DND-41 (cell line): ENCODE data around the gene MAP1A.
A peak's percentile ranks its signal among the peaks of the same experiment; 100 is the strongest.

Experiments
- ATAC-seq: fragments of 200-7000 bp; cut with Tn5 transposase; 3 replicates; pipeline ENCODE4 v1.9.1; 2021; ENCODE audit warnings: low read depth; ENCODE audit not compliant: insufficient read depth
- DNase-seq: peaks from one replicate; pipeline ENCODE4 v3.0.0-alpha.2; 2020
- H2AFZ ChIP-seq: 2 replicates; pipeline ENCODE4 v1.6.0; 2012; ENCODE audit warnings: low read depth, low read length
- H3K27ac ChIP-seq: 2 replicates; pipeline ENCODE4 v1.5.1; 2012; ENCODE audit warnings: low read length, inconsistent platforms
- H3K27me3 ChIP-seq: fragments of 200-600 bp; sonication (generic); 2 replicates; pipeline ENCODE4 v1.6.0; 2012; ENCODE audit warnings: low read length, mild to moderate bottlenecking, inconsistent platforms; ENCODE audit not compliant: insufficient read depth, poor library complexity
- H3K36me3 ChIP-seq: 2 replicates; pipeline ENCODE4 v1.5.1; 2012; ENCODE audit warnings: low read length, inconsistent platforms; ENCODE audit not compliant: insufficient read depth
- H3K4me1 ChIP-seq: 2 replicates; pipeline ENCODE4 v1.5.1; 2012; ENCODE audit warnings: mild to moderate bottlenecking, low read length; ENCODE audit not compliant: insufficient read depth
- H3K4me2 ChIP-seq: 2 replicates; pipeline ENCODE4 v1.6.0; 2012; ENCODE audit warnings: mild to moderate bottlenecking, moderate library complexity, low read length, inconsistent platforms; ENCODE audit not compliant: insufficient read depth
- H3K4me3 ChIP-seq, 2 experiments: fragments of 200-600 bp in 1 of 2; shearing (Covaris generic) in 1 of 2; 2 replicates each; pipeline ENCODE4 v1.5.1; 2012 to 2016; ENCODE audit warnings: inconsistent platforms in 2 of 2, low read length in 2 of 2, mild to moderate bottlenecking in 2 of 2, low read depth in 1 of 2, moderate library complexity in 1 of 2
- H3K79me2 ChIP-seq: 2 replicates; pipeline ENCODE4 v1.6.0; 2012; ENCODE audit warnings: low read length, inconsistent platforms; ENCODE audit not compliant: insufficient read depth
- H3K9ac ChIP-seq: 2 replicates; pipeline ENCODE4 v1.6.0; 2012; ENCODE audit warnings: low read depth, mild to moderate bottlenecking, inconsistent platforms, low read length, moderate library complexity
- H3K9me3 ChIP-seq: 2 replicates; pipeline ENCODE4 v1.5.1; 2012; ENCODE audit warnings: low read length, moderate library complexity, mild to moderate bottlenecking, inconsistent platforms; ENCODE audit not compliant: insufficient read depth, severe bottlenecking
- H4K20me1 ChIP-seq: 2 replicates; pipeline ENCODE4 v1.6.0; 2012; ENCODE audit warnings: low read length; ENCODE audit not compliant: insufficient read depth
- EZH2 ChIP-seq: IDR thresholded peaks from 3 replicates; pipeline ENCODE4 v1.6.1; 2012; ENCODE audit warnings: borderline replicate concordance, low read depth, mild to moderate bottlenecking, moderate library complexity, low read length, inconsistent platforms; ENCODE audit not compliant: severe bottlenecking
- TF ChIP-seq, protein P1 (sequence below): IDR thresholded peaks from 2 replicates; pipeline ENCODE4 v1.5.1; 2012; ENCODE audit warnings: borderline replicate concordance, low read length, moderate library complexity, mild to moderate bottlenecking; ENCODE audit not compliant: poor library complexity, severe bottlenecking; ENCODE audit errors: extremely low read depth

Gene MAP1A

GRCh38 chr15:43528542-43529007 is 11.2 kb downstream of the MAP1A start:
- Histone ChIP-seq H3K79me2 (peaks cover 7% of the 10 kb centered on the region; the same call in 1 of the 2 replicates), H3K36me3 (peaks cover 71% of the 10 kb centered on the region), H2AFZ (no peak overlapping the region), H3K27me3 (no peaks in the 10 kb centered on the region), H4K20me1 (peaks cover 38% of the 10 kb centered on the region; the same call in 1 of the 2 replicates), H3K27ac (no peak overlapping the region), H3K4me1 (no peaks in the 10 kb centered on the region), H3K9ac (no peak overlapping the region), H3K9me3 (no peaks in the 10 kb centered on the region), H3K4me2 (no peak overlapping the region), H3K4me3 (no peak overlapping the region)
- DNase-seq (no peak), ATAC-seq (0 out of 3 replicates have a peak, but pooled peaks have one; percentile 4)
- TF ChIP-seq EZH2 = no peak
- TF ChIP-seq, protein P1, sequence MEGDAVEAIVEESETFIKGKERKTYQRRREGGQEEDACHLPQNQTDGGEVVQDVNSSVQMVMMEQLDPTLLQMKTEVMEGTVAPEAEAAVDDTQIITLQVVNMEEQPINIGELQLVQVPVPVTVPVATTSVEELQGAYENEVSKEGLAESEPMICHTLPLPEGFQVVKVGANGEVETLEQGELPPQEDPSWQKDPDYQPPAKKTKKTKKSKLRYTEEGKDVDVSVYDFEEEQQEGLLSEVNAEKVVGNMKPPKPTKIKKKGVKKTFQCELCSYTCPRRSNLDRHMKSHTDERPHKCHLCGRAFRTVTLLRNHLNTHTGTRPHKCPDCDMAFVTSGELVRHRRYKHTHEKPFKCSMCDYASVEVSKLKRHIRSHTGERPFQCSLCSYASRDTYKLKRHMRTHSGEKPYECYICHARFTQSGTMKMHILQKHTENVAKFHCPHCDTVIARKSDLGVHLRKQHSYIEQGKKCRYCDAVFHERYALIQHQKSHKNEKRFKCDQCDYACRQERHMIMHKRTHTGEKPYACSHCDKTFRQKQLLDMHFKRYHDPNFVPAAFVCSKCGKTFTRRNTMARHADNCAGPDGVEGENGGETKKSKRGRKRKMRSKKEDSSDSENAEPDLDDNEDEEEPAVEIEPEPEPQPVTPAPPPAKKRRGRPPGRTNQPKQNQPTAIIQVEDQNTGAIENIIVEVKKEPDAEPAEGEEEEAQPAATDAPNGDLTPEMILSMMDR = no peak

- ATAC-seq = 0 out of 3 replicates have a peak, but pooled peaks have one; percentile 3
- H3K9me3 ChIP-seq = no peaks in the 10 kb centered on the region
- H3K9ac ChIP-seq = no peak overlapping the region
- peaks cover 65% of the 10 kb centered on the region for H3K36me3 ChIP-seq
- H3K27me3 ChIP-seq = no peaks in the 10 kb centered on the region
- peaks cover 34% of the 10 kb centered on the region; the same call in 1 of the 2 replicates for H4K20me1 ChIP-seq
- no peak overlapping the region for H3K4me3 ChIP-seq
- no peak overlapping the region for H2AFZ ChIP-seq
- no peak for DNase-seq
- no peak overlapping the region for H3K27ac ChIP-seq
- no peak for TF ChIP-seq EZH2
- TF ChIP-seq, protein P1 = no peak
- H3K79me2 ChIP-seq = peaks cover 6% of the 10 kb centered on the region; the same call in 1 of the 2 replicates
- H3K4me2 ChIP-seq = no peak overlapping the region
- H3K4me1 ChIP-seq = no peaks in the 10 kb centered on the region
Observed at GRCh38 chr15:43529141-43529540, 11.7 kb downstream of the MAP1A start.

DNA sequence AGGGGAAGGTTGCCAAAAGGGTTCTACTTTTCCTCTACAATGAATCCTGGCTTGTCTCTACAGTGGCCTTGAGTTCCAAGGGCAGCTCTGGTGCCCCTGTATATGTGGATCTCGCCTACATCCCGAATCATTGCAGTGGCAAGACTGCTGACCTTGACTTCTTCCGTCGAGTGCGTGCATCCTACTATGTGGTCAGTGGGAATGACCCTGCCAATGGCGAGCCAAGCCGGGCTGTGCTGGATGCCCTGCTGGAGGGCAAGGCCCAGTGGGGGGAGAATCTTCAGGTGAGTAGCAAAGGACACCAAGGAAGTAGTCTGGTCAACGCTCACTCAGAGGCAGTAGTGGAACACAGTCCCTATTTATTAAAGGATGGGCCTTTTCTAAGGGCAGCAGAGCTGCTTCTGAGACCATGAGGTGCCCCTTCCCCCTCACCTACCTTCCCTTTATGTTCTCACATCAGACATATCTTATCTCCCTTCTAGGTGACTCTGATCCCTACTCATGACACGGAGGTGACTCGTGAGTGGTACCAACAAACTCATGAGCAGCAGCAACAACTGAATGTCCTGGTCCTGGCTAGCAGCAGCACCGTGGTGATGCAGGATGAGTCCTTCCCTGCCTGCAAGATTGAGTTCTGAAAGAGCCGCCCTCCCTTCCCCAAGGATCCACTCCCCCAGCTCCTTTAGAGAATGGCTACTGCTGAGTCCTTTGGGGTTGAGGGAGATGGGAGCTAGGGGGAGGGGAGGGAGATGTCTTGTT is 12.4 kb downstream of the MAP1A start:
- H3K27me3 ChIP-seq = no peaks in the 10 kb centered on the region
- no peak overlapping the region for H2AFZ ChIP-seq
- no peak overlapping the region for H3K4me3 ChIP-seq
- no peaks in the 10 kb centered on the region for H3K4me1 ChIP-seq
- no peaks in the 10 kb centered on the region for H3K9me3 ChIP-seq
- H3K79me2 ChIP-seq = peaks cover 3% of the 10 kb centered on the region; the same call in 1 of the 2 replicates
- peaks cover 28% of the 10 kb centered on the region; the same call in 1 of the 2 replicates for H4K20me1 ChIP-seq
- H3K36me3 ChIP-seq = peaks cover 61% of the 10 kb centered on the region
- H3K9ac ChIP-seq = no peak overlapping the region
- H3K4me2 ChIP-seq = no peak overlapping the region
- no peak overlapping the region for H3K27ac ChIP-seq
- DNase-seq = no peak
- no peak for ATAC-seq
- TF ChIP-seq, protein P1 = no peak
- TF ChIP-seq EZH2 = no peak
